ELR (cell line): ENCODE measurements around the gene CCDC97.
"Not testable (repeated sequence)": the region's sequence is repeated elsewhere in the genome, so short reads cannot be mapped to it uniquely, and the experiment has no call there.

ENCODE experiments used
- DNase-seq: peaks from one replicate; pipeline ENCODE4 v3.0.0-alpha.2; 2015; ENCODE audit warnings: low read depth

Gene CCDC97

GRCh38 chr19:41310033-41310831 is at the start of gene CCDC97:
Gene CCDC97, plus strand, starts transcription at chr19:41310172. Its CDS starts 139 bp downstream, at chr19:41310311.
- DNase-seq = peak; percentile 86

GRCh38 chr19:41261474-41262190 is 48.3 kb upstream of the CCDC97 start:
- no peak for DNase-seq

DNA sequence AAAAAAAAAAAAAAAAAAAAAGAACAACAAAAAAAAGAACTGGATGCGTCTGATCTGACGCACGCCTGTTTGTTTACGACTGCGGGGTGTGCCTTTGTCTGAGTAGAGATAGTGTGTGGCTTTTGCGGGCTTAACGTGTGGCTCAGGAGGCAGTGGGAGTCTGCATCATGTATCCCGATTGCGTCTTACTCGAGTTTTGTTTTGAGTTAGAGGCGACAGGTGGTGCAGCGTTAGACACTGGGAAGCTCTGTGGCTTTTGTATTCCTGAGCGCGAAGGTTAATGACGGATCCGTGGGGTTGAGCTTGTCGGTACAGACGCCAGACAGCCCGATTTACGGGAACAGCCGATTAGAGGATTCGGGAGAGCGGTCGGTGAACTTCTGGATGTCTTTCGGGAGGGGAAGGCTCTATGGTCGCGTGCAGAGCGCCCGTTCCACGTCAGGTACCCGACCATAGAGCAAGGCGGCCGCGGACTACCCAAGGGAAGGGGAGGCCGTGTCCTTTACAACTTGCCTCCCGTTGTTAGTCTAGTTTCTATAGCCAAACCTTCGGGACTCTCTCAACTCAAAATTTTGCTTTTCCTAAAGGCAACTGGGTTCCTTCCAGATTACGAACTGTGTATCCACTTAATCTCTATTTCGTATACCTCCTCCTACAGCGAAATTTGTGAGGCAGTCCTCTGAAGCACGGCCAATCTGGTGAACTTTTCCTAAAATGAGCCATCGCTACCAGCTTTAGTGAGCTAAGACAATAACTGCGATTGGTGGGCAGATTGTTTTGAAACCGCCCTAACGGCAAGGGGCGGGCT is 46.7 kb upstream of the CCDC97 start:
- DNase-seq = peak; percentile 91

- peak; percentile 100 for DNase-seq
Measured at GRCh38 chr19:41263850-41264580, 46.0 kb upstream of the CCDC97 start, which contains the start of gene HNRNPUL1. Gene HNRNPUL1, plus strand, starts transcription at chr19:41264372. Its CDS starts 132 bp downstream, at chr19:41264504.

DNA sequence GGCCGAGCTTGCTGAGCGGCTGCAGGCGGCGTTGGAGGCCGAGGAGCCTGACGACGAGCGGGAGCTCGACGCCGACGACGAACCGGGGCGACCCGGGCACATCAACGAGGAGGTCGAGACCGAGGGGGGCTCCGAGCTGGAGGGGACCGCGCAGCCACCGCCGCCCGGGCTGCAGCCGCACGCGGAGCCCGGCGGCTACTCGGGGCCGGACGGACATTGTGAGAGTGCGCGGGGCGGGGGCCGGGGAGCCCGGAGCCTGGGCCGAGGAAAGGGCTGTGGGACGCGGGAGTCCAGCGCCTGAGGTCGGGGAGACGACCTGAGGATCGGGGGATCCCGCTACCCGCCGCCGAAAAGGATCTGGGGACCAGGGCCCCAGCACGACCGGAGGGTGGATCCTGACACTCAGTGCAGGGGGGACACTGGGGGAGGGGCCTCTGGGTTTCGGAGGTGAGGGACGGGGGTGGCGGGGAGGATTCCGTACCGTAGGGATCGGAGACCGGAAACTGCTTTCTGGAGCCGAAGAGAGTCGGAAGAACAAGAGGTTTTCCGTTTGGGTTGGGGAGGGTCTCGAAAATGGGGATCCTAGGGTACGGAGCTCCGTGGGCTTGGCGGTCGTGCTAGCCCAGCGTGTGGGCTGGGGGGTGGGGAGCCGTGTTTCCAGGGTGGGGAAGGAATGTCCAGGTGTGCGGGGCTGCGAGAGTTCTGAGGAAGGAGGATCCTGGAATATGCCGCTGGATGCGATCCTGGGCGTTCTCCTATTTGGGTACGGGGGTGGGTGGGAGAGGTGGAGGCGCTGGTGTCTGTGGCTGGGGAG is 45.2 kb upstream of the CCDC97 start:
- DNase-seq = peak; percentile 70

DNA sequence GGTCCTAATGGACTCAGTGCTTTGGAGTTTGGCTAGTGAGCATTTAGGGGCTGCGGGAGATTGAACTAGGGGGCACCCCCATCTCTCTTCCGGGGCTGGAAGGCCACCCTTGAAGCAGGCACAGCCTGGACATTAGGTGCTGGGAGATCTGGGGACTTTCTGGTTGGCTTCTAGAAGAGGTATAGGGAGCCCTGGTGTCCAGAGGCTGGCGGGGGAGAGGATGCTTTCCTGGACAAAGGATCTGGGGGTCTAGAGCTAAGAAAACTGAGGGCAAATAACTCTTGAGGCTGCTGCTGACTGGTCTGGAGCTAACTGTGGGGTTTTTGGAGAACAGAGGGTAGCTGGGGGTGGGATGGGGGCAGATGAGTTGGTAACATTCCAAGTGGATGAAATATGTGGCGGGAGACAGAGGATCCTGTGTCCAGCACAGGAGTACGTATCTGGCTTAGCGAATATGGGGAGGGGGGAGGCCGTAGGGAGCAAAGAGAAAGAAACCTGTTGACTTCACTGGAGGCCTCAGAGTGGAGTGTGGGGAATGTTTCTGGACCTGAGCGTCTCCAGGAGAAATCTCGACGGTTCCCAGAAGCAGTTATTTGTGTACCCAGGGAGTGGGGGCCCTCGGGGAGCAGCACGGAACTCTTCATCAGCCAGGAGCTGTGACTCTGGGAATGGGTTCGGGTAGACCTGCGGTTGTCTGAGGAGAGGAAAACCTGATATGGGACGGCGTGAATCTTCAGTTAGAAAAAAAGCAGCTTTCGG is 44.4 kb upstream of the CCDC97 start:
- peak; percentile 45 for DNase-seq

DNA sequence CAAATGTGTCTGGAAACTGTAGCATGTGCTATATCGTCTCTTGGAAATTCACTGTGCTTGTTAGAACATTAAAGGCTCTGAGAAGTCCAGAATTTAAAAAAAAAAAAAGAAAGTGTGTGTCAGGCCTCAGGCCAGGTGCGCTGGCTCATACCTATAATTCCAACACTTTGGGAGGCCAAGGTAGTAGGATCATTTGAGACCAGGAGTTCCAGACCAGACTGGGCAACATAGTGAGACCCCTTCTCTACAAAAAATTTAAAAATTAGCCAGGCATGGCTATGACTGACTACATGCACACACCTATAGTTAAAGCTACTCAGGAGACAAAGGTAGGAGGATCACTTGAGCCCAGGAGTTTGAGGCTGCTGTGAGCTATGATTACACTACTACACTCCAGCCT is 40.9 kb upstream of the CCDC97 start:
- no peak for DNase-seq

DNA sequence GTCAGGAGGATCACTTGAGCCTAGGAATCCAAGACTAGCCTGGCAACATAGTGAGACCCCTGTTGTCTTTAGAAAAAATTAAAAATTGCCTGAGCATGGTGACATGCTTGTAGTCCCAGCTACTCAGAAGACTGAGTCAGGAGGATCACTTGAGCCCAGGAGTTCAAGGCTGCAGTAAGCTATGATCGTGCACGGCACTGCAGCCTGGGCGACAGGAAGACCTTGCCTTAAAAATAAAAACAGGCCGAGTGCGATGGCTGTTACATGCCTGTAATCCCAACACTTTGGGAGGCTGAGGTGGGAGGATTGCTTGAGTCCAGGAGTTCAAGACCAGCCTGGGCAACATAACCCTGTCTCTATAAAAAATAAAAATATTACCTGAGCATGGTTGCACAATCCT is 40.4 kb upstream of the CCDC97 start:
- DNase-seq = no peak

- no peak for DNase-seq
Measured at GRCh38 chr19:41273076-41273475, 36.9 kb upstream of the CCDC97 start.

GRCh38 chr19:41274802-41275201 is 35.2 kb upstream of the CCDC97 start:
- no peak for DNase-seq

GRCh38 chr19:41276231-41276630 is 33.7 kb upstream of the CCDC97 start:
- DNase-seq = no peak

DNA sequence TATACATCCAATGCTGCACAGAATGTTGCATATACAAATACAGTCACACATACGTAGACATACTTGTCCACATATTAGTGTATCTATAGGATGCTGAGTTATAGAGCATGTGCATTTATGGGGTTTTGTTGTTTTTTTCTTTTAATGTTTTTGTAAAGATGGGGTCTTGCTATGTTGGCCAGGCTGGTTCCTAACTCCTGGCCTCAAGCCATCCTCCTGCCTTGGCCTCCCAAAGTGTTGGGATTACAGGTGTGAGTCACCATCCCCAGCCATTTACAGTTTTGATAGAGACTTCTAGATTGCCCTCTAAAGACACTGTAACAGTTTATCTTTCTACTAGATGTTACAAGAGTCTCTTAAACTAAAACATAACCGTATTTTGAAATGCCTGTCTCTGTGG is 31.5 kb upstream of the CCDC97 start:
- no peak for DNase-seq

GRCh38 chr19:41288673-41289530 is 21.1 kb upstream of the CCDC97 start:
- DNase-seq = no peak

GRCh38 chr19:41289814-41290213 is 20.2 kb upstream of the CCDC97 start:
- not testable (repeated sequence) for DNase-seq

GRCh38 chr19:41294393-41294792 is 15.6 kb upstream of the CCDC97 start:
- DNase-seq = no peak

DNA sequence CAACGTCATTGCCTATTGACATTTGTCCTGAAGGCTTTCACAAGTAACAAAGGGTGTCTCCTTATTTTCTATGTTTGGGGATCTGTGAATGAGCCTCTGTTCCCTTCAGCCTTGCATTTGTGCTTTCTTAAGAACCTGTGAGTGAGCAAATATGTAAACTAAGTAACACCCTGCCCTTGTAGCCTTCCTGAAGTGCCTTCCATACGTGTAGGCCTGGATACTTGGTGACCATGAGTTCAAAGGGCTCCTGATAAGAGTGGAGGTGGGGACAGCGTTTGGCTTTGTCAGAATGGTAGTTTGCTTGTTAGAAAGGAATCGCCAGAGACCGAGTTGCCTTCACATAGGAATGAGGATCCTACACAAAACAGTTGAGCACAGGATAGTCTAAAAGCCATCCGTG is 14.5 kb upstream of the CCDC97 start:
- DNase-seq = no peak

DNA sequence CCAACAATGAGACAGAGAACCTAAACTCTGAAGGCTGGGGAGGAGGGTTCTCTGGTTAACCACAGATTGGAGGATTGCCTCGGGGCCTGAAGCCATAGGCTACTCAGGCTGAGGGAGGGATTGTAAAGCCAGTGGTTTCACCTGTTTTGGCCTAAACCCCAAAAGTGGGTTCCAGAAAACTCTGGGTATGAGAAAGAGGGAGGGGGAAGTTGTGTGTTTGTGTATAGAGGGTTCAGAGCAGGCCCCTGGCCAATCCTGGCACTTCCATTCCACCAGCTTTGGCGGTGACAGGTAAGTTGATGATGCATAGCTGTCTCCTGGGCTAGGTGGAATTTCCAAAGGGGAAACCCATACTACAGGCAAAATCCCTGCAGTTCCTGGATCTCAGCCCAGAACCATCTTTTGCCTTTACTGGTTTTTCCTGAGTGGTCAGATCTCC is 13.5 kb upstream of the CCDC97 start:
- DNase-seq = no peak

DNA sequence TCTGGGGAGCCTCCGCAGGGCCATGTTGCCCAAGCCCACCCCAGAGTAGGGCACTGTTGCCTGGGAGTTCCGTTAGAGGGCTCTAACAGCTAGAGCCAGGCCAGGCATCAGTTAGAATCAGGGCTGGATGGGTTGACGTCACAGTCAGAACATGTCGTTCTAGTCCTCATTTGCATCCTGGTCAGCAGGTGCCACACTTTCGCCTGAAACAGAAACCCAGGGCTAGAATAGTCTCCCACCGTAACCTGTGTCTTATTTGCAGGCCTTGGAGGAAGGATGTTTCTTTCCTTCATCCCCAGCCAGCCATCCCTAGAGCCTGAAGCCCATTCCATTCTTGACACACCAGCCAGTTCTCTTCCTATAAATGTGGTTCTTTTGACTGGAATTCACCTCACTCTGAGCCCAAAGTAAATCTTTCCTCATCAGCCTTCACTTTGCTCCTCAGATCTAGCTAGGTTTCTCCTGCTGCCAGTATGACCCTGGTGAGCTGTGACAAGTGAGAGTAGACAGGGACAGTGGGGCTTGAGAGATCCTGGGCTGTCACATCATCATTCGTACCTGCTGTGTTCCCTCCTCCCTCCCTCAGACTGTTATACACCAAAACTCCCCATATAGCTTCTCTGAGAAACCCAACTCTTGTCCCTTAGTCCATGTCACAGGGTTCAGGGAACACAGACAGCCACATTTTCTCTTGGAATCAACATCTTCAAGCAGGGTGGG is 12.2 kb upstream of the CCDC97 start:
- DNase-seq = no peak
